Type B pancreatic cell (in vitro differentiated cells): ENCODE results near the gene PRTG. TPM values are rescaled to one million over a fixed set of nuclear protein-coding genes. Genes with fewer than 3 reads are reported as not detected.
A peak's percentile ranks its signal among the peaks of the same experiment; 100 is the strongest.

Experiments used
- DNase-seq: peaks from one replicate; pipeline ENCODE4 v3.0.0; 2021; ENCODE audit warnings: mixed read lengths; ENCODE audit not compliant: unreplicated experiment; ENCODE audit errors: extremely low spot score
- H3K27ac Mint-ChIP-seq: 2 replicates; pipeline ENCODE4 v1.8.0; 2021; ENCODE audit warnings: mild to moderate bottlenecking, mixed read lengths
- H3K27me3 Mint-ChIP-seq: 2 replicates; pipeline ENCODE4 v1.8.0; 2021; ENCODE audit warnings: mixed read lengths
- H3K36me3 Mint-ChIP-seq: 2 replicates; pipeline ENCODE4 v1.8.0; 2021; ENCODE audit warnings: mixed read lengths
- H3K4me1 Mint-ChIP-seq: one replicate; pipeline ENCODE4 v1.8.0; 2021; ENCODE audit warnings: mixed read lengths; ENCODE audit not compliant: unreplicated experiment
- H3K4me3 Mint-ChIP-seq: 2 replicates; pipeline ENCODE4 v1.8.0; 2021; ENCODE audit warnings: mild to moderate bottlenecking, mixed read lengths
- H3K9me3 Mint-ChIP-seq: 2 replicates; pipeline ENCODE4 v1.8.0; 2021; ENCODE audit warnings: mixed read lengths
- total RNA-seq: library from RNA; stranded (reverse); gene quantifications from 2 replicates; pipeline ENCODE4 v1.2.1, GENCODE V29; 2021; ENCODE audit warnings: low replicate concordance
- TF ChIP-seq, protein P1 (sequence below): fragments of 200-600 bp; sonication (generic); conservative IDR thresholded peaks from 2 replicates; pipeline ENCODE4 v1.5.0; 2021; ENCODE audit warnings: antibody characterized with exemption, mild to moderate bottlenecking

Gene PRTG
- total RNA-seq, 1 donor from 2014 or later: 51.7 TPM

DNA sequence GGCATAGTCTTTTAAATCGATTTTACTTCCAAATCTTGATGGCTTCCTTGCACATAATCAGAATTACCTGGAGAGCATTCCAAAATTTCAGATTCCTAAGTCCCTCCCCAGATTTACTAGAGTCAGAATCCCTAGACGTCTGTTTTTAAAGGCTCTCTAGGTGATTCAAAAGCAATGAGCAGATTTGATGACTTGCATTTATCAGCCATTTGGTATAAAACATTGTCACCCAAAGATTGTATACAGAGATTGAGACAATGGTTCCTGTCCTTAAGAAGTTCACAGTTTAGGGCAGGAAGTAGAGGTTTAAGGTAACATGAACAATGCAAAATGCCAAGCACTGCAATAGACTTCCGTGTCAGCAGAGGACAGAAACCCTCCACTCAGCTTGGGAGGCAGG is 152.2 kb downstream of the PRTG start:
- no peak overlapping the region for H3K27ac Mint-ChIP-seq
- no peaks in the 10 kb centered on the region for H3K4me1 Mint-ChIP-seq
- no peak overlapping the region for H3K4me3 Mint-ChIP-seq
- H3K9me3 Mint-ChIP-seq: no peaks in the 10 kb centered on the region
- TF ChIP-seq, protein P1, sequence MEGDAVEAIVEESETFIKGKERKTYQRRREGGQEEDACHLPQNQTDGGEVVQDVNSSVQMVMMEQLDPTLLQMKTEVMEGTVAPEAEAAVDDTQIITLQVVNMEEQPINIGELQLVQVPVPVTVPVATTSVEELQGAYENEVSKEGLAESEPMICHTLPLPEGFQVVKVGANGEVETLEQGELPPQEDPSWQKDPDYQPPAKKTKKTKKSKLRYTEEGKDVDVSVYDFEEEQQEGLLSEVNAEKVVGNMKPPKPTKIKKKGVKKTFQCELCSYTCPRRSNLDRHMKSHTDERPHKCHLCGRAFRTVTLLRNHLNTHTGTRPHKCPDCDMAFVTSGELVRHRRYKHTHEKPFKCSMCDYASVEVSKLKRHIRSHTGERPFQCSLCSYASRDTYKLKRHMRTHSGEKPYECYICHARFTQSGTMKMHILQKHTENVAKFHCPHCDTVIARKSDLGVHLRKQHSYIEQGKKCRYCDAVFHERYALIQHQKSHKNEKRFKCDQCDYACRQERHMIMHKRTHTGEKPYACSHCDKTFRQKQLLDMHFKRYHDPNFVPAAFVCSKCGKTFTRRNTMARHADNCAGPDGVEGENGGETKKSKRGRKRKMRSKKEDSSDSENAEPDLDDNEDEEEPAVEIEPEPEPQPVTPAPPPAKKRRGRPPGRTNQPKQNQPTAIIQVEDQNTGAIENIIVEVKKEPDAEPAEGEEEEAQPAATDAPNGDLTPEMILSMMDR: no peak
- peaks cover 3% of the 10 kb centered on the region for H3K27me3 Mint-ChIP-seq
- DNase-seq: no peak
- H3K36me3 Mint-ChIP-seq: no peaks in the 10 kb centered on the region

DNA sequence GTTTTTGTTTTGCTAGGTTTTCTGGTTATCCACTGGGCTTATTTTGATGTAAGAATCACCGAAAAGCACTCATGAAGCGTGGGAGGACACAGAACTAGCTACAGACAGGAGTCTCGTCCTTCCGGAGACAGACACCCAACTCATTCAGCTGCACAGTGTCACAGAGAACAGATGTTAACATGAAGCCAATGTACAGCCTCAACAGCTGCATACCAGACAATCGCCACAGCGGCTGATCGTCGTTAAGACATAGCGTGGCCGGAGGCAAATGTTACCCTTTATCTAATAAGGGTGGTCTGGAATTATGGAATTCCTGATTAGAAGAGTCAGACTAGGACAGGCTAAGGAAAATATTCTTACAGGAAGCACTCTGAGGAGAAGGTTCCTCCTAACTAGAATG is 153.7 kb downstream of the PRTG start:
- no peak for DNase-seq
- Mint-ChIP-seq H3K4me3 (peak overlapping the region; percentile 85), H3K27me3 (peaks cover 3% of the 10 kb centered on the region), H3K4me1 (no peaks in the 10 kb centered on the region), H3K9me3 (no peaks in the 10 kb centered on the region), H3K27ac (peak overlapping the region; percentile 69), H3K36me3 (no peaks in the 10 kb centered on the region)
- TF ChIP-seq, protein P1: no peak

DNA sequence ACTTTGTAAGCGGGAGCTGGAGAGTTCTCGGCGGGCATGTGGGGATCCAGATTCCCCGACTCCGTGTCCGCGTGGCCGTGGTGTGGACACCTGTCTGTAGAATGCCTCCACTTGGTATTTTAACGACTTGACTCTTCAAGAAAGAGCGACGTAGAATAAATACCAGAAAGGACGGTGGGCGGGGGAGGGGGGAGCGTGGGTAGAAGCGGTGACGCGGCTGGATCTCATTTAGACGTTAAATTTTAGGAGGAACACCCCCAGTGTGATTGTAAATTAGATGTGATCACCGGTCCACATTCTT is 154.2 kb downstream of the PRTG start:
- H3K36me3 Mint-ChIP-seq: no peaks in the 10 kb centered on the region
- H3K4me1 Mint-ChIP-seq: no peaks in the 10 kb centered on the region
- peaks cover 3% of the 10 kb centered on the region for H3K27me3 Mint-ChIP-seq
- peak overlapping the region; percentile 85 for H3K4me3 Mint-ChIP-seq
- H3K27ac Mint-ChIP-seq: peak overlapping the region; percentile 69
- DNase-seq: no peak
- TF ChIP-seq, protein P1: no peak
- no peaks in the 10 kb centered on the region for H3K9me3 Mint-ChIP-seq

DNA sequence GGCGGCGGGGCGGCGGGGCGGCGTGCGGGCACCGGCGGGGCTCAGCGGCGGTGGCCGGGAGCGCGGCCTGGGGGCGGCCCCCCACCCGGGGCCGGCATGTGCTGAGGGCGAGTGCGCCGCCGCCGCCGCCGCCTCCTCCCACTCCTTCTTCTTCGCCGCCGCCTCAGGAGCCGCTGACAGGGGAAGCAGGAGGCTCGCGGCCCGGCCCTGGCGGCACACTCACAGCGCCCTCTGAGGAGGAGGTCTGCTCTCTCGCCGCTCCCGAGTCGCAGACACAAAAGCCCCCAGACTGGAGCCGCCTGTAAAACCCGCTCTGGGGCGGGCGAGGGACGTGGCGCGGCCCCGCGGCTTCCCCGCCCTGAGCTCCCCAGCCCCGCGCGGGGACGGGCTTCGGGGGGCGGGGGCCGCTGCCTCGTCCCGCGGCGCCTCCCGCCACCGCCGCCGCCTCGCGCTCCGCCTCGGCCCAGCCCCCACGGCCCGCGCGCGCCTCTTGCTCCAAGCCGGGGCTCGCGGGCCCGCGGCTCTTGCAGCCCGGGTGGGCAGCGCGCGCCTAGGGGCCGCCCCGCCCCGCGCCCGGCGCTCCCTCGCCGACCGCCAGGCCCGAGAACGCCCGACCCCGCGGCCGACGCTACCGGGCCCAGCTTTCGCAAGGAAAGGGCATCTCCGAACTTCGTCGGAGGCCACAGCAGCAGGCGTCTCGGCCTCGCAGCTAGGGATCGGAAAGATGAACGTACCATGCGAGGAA is 154.7 kb downstream of the PRTG start, which contains the start of gene PYGO1:
Gene PYGO1, minus strand, starts transcription at position 276 of the 745 bp plus-strand sequence. CDS start 462 bp downstream, outside the sequence.
- Mint-ChIP-seq H3K27me3 (peaks cover 3% of the 10 kb centered on the region), H3K4me1 (no peaks in the 10 kb centered on the region), H3K4me3 (peak within 1 kb of the TSS; percentile 85), H3K27ac (peak within 1 kb of the TSS; percentile 69), H3K36me3 (no peaks in the 10 kb centered on the region), H3K9me3 (no peaks in the 10 kb centered on the region)
- TF ChIP-seq, protein P1: no peak
- peak; percentile 85 for DNase-seq

- no peak overlapping the region for H3K27ac Mint-ChIP-seq
- DNase-seq: peak; percentile 81
- TF ChIP-seq, protein P1: no peak
- no peak overlapping the region for H3K4me3 Mint-ChIP-seq
- H3K9me3 Mint-ChIP-seq: no peaks in the 10 kb centered on the region
- H3K4me1 Mint-ChIP-seq: peaks cover 7% of the 10 kb centered on the region
- peaks cover 3% of the 10 kb centered on the region for H3K27me3 Mint-ChIP-seq
- H3K36me3 Mint-ChIP-seq: peaks cover 5% of the 10 kb centered on the region
Observed at GRCh38 chr15:55587321-55588069, 155.5 kb downstream of the PRTG start.
